ENCODE measurements around the gene CEACAM19. TPM values are rescaled to one million over a fixed set of nuclear protein-coding genes. Genes with fewer than 3 reads are reported as not detected.
A peak's percentile ranks its signal among the peaks of the same experiment; 100 is the strongest.
"Not testable (repeated sequence)": the region's sequence is repeated elsewhere in the genome, so short reads cannot be mapped to it uniquely, and the experiment has no call there.

CEACAM19 gene
- 4.2 TPM for total RNA-seq
- long read RNA-seq, partial matches to known transcripts, result 2 of 2 reads
- long read RNA-seq, other reads (novel, unspliced or antisense), result 0 of 2 reads

DNA sequence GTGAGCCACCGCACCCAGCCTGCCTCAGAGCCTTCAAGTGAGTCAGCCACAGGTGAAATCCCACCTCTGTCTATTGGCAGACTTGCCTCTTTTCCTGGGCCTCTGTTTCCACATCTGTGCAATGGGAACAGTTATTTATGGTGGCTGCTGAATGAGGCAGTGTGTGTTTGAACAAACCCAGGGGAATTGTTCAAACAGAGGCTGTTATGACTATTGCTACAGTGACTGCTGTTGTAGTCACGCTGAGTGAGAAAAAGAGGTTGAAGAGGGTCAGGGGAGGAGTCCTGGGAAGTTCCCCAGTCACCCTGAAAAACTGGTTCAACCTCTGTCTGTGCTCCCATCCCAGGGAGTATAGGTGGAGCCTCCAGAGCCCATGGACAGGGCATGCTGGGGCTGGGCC, at the start of gene CEACAM19:
Gene CEACAM19, plus strand, starts transcription at position 83 of the 400 bp plus-strand sequence. CDS start 450 bp downstream, outside the sequence.
- no peak for ATAC-seq
- intact Hi-C loops (cut with micrococcal nuclease), result no loop called here
- no peak for DNase-seq

DNA sequence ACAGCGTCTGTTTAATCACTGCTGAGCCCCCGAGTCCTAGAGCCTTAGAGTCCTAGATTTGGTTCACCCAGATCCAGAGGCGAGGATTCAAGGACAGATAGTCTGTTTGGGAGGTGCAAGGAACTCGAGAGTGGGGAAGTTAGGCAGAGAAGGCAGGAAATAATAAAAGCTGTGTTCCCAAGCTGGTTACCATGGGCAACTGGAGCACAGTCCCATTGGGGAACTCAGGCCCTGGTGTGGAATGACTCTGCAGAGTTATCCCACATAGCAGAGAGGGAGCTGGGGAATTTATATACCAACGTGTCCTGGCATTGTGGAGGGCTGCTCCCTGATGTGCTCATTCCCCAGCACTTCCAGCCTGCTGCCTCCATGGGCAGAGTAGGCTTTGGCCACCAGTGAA, 48.2 kb upstream of the CEACAM19 start:
- intact Hi-C loops (cut with micrococcal nuclease), result no loop called here
- ATAC-seq (peak; percentile 57), DNase-seq (no peak)

- DNase-seq (no peak), ATAC-seq (no peak)
- intact Hi-C loops (cut with micrococcal nuclease), result no loop called here
These were observed 47.7 kb upstream of the CEACAM19 start for GRCh38 chr19:44623626-44624025.

DNA sequence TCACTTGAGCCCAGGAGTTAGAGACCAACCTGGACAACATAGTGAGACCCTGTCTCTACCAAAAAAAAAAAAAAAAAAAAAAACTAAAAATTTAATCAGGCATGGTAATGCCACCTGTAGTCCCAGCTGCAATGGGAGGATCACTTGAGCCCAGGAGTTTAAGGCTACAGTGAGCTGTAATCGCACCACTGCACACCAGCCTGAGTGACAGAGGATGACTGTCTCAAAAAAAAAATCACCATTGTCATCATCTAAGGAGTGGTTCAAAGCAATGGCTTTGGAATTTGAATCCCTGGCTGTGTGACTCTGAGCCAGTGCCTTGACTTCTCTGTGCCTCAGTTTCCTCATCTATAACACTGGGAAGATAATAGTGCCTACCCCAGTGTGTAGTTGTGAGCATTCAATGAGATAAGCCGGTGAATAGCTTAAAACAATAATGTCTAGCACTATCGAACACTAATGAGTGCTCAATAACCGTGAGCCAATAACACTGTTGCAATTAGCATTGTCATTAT, 46.4 kb upstream of the CEACAM19 start:
- DNase-seq (no peak), ATAC-seq (no peak)
- intact Hi-C loops (cut with micrococcal nuclease), result no loop called here

- ATAC-seq; DNase-seq; intact Hi-C loops (cut with micrococcal nuclease): not testable (repeated sequence)
These were observed 45.6 kb upstream of the CEACAM19 start for GRCh38 chr19:44625637-44626036.

DNA sequence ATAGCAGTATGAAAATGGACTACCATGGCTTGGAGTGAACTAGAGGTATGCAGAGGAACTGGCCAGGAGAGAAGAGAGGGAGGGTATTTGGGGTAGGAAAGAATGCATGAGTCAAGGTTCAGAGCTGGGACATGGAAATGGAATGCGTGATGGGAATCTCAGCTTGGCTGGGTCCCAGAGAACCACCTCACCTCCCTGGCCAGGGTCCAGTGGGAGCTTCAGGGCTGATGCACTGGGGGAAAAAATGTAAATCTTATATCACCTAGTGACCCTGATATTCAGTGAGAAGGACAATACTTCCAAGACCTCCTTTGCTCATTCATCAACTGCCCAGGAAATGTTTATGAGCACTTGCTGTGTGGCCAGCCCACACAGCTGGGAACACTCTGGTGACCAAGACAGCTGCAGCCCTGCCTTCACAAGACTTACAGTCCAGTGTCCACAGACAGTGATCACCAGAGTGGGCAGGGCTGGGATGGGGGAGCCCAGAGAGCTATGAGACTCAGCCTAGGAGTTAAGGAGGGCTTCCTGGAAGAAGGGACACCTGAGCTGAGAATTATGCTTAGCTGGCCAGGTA, 45.1 kb upstream of the CEACAM19 start:
- DNase-seq (no peak), ATAC-seq (peak; percentile 42)
- intact Hi-C loops (cut with micrococcal nuclease), result no loop called here

DNA sequence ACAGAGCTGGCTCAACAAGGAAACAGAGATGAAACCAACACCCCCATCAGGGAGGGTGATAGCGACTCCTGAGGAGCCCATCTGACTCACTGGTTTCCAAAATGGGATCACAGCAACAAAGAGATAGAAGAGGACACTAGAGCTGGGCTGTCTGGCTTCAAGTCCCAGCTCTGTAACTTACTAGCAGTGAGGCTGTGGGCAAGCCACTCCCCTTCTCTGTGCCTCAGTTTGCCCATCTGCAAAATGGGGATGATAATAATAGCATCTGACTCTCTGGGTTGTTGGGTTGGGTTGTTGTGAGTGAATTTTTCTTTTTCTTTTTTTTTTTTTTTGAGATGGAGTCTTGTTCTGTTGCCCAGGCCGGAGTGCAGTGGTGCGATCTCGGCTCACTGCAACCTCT, 43.7 kb upstream of the CEACAM19 start:
- ATAC-seq, result no peak
- intact Hi-C loops (cut with micrococcal nuclease), result no loop called here
- no peak for DNase-seq

DNA sequence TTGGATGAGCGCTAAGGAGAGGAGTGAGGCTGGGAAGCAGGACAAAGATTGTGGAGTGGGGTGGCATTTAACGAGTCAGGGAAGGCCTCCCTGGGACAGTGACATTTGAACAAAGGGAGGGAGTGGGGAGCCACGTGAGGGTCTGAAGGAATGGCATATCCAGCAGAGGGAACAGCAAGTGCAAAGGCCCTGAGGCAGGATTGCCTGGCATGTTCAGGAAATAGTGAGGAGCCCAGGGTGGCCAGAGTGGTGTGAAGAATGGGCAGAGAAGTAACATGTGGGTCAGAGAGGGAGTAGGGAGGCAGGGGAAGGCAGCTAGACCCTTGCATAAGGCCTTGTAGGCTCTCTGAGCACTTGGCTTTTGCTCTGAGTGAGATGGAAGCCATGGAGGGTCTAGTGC, 42.5 kb upstream of the CEACAM19 start:
- no peak for DNase-seq
- no peak for ATAC-seq
- intact Hi-C loops (cut with micrococcal nuclease), result no loop called here

GRCh38 chr19:44631611-44632010, 39.7 kb upstream of the CEACAM19 start:
- DNase-seq; ATAC-seq; intact Hi-C loops (cut with micrococcal nuclease): not testable (repeated sequence)

GRCh38 chr19:44634058-44634457, 37.2 kb upstream of the CEACAM19 start:
- intact Hi-C loops (cut with micrococcal nuclease); ATAC-seq; DNase-seq: not testable (repeated sequence)

DNA sequence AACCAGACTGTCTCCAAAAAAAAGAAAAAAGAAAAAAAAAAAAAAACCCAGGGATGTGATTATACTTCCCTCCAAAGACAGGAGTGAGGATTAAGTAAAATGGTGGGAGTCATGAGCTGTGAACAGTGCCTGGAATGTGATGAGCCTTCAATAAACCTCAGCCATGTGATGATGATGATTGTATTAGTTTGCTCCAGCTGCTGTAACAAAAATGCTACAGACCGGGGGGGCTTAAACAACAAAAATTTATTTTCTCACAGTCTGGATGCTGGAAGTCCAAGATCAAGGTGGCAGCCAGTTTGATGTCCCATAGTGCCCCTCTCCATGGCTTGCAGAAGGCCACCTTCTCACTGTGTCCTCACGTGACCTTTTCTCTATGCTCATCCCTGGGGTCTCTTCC, 36.5 kb upstream of the CEACAM19 start:
- ATAC-seq (no peak), DNase-seq (no peak)
- intact Hi-C loops (cut with micrococcal nuclease), result no loop called here

DNA sequence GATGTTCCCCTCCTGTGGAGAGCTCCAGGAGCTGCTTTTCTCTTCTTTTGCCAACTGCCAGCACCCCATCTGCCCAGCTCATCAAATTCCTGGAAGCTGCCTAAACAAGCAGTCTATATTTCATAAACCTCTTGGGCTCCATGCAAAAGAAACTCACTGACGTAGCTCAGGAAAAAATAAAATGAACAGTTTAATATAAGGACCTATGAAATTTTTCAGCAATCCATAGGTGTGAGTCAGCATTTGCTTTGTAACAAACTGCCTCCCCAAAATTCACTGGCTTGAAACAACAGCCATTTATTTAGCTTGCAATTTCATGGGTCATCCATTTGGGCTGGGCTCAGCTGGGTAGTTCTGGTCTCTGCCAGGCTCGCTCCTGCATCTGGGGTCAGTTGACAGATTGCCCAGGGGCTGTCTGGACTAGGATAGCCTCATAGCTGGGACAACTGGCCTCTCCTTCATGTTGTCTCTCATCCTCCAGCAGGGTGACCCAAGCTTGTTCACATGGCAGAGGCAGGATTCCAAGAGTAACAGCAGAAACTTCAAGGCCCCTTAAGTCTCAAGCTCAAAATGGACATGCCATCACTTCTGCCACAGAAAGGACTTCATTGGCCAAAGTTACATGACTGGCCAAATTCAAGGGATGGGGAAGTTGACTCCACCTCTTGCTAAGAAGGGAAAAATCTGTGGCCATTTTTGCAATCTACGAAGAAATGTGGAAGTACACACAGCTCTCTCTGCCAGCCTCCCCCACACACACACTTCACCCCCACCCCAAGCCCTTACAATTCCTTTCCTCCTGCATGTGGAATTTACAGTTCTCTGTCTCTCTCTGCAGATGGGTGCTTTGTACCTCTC, 35.5 kb upstream of the CEACAM19 start:
- peak; percentile 59 for ATAC-seq
- DNase-seq, result no peak
- intact Hi-C loops (cut with micrococcal nuclease), result no loop called here

- ATAC-seq (no peak), DNase-seq (no peak)
- intact Hi-C loops (cut with micrococcal nuclease), result no loop called here
These were observed 34.6 kb upstream of the CEACAM19 start for GRCh38 chr19:44636439-44637389.

DNA sequence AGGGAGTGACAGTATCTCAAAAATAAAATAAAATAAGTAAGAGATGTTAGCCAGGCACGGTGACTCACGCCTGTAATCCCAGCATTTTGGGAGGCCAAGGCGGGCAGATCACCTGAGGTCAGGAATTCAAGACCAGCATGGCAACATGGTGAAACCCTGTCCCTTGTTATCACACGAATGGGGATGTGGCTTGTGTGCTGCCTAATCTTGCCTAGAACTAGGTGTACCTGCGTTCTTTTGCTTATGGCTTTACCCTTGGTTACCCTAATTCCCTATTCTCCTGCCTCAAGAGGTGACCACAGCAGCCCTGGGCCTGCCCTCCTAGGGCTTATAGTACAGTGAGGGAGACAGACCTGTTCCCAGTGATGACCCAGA, 33.9 kb upstream of the CEACAM19 start:
- ATAC-seq (no peak), DNase-seq (no peak)
- intact Hi-C loops (cut with micrococcal nuclease), result no loop called here

DNA sequence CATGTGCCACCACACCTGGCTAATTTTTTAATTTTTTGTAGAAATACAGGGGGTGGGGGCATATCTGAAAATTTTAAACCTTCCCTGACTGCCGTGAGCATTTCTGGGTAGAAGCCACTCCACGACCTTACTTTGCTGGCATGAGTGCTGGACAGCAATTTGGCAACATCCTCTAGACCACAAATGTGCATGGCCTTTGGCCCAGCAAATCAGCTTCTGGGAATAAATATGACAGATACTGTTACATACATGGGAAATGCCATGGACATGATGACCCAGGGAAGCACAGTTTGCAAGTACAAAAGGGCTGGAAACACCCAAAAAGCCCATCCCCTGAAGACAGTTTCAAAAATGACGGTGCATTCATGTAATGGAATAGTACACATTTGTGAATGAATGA, 30.8 kb upstream of the CEACAM19 start:
- peak; percentile 16 for ATAC-seq
- intact Hi-C loops (cut with micrococcal nuclease), result no loop called here
- DNase-seq, result no peak

DNA sequence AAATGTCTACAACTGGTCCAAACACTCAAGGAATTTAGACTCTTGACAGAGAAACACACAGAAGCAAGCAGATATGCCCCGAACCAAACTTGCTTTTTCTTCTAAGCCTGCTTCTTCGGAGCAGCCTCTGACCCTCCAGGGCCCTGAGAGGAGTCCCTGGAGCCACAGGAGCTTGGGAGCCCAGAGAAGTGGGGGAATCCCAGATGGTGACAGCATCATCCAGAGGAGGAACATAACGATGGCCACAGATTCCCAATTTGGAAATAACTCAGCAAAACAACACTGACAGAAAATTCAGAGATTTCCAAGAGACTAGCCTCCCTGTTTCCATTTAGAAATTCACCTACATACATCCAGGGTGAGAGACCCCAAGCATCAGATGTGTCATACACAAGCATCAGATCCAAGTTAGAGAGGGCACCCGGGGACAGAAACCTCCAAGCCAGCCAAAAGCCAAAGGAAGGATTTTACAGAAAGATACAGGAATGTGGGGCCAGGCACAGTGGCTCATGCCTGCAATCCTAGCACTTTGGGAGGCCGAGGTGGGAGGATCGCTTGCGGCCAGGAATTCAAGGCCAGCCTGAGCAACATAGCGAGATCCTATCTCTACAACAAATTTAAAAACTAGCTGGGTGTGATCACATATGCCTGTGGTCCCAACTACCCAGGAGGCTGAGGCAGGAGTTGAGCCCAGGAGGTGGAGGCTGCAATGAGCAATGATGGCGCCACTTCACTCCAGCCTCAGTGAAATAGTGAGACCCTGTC, 29.6 kb upstream of the CEACAM19 start:
- intact Hi-C loops (cut with micrococcal nuclease), result no loop called here
- ATAC-seq (no peak), DNase-seq (no peak)

GRCh38 chr19:44642377-44642776, 28.9 kb upstream of the CEACAM19 start:
- no peak for ATAC-seq
- intact Hi-C loops (cut with micrococcal nuclease), result no loop called here
- no peak for DNase-seq

- peak; percentile 94 for ATAC-seq
- intact Hi-C loops (cut with micrococcal nuclease), result no loop called here
These were observed 27.5 kb upstream of the CEACAM19 start, which contains the start of gene PVR for GRCh38 chr19:44643605-44644401. Gene PVR (plus strand): TSS chr19:44643910. CDS start chr19:44644097, 187 bp downstream.

More at GRCh38 chr19:44643605-44644401, 27.5 kb upstream of the CEACAM19 start, which contains the start of gene PVR:
- DNase-seq, result peak; percentile 88

Data from left ventricle myocardium superior (tissue), 1 donor.